Umbilical cord (tissue), 2 donors: ENCODE data around the gene IGIP. TPM values are rescaled to one million over a fixed set of nuclear protein-coding genes. Genes with fewer than 3 reads are reported as not detected.
A peak's percentile ranks its signal among the peaks of the same experiment; 100 is the strongest.
"Not testable (repeated sequence)": the region's sequence is repeated elsewhere in the genome, so short reads cannot be mapped to it uniquely, and the experiment has no call there.

Experiments used
- DNase-seq: peaks from one replicate; pipeline ENCODE4 v3.0.0-alpha.2; 2015; ENCODE audit warnings: low spot score
- total RNA-seq: library from RNA; depleted of rRNA; stranded (reverse); fragments of >200 nt; gene quantifications from one replicate; pipeline ENCODE4 v1.2.3, GENCODE V29; 2014; ENCODE audit warnings: low replicate concordance; ENCODE audit not compliant: insufficient read depth

Gene IGIP
- total RNA-seq, 1 donor from 2014 or later: 26.7 TPM

DNA sequence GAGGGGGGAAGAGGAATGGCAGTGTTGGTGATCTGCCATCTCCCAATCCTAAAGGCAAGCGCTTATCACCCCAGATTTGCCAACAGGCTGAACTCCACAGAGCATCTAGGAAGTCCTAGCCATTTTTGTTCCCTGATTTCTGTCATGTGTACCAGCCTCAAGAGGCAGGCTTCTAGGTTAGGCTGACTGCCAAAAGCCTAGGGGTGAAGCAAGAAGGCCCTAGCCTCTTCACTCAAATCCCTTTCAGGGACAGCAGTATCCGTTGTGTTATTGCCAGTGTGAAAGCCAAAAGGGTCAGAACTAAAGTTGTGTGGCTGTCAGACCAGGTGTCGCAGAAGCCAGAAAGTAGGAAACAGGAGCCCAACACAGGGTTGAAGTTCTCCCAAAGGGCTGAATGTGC, 14.7 kb downstream of the IGIP start:
- no peak for DNase-seq

DNA sequence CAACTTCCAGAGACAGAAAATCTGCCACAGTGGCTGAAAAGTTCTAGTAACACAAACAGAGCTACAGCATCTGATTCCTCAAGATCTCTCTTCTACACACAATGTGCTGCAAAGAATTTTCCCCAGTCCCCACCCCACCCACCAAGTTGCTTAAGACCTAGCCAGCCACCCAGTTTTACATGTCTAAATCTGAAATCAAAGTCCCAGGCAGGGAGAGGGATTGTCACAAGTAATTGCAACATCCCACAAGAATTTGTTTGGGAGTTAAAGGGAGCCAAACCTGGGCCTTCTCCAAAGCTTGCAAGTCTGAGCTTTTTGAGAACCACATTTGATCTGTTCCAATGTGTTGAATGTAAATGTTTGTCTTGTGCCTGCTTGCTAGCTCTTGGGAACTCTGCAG, 15.5 kb downstream of the IGIP start:
- peak; percentile 26 for DNase-seq

DNA sequence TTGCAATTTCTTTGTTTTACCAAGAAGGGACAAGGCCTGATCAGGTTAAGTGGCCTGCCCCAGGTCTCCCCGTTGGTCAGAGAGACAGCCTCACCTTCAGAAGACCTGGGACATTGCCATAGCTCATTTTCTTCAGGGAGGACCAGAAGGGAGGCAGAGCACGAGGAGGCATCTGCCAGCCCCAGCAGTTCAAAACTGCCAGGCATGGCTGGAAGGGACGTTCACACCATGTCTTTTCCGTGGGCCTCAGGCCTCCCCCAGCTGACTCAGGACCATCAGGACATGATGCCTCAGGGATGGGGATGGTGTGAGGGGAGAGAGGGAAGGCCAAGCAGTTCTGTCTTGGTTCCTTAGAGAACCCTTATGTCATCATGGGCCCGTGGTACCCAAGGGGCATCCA, 16.5 kb downstream of the IGIP start:
- DNase-seq: no peak

DNA sequence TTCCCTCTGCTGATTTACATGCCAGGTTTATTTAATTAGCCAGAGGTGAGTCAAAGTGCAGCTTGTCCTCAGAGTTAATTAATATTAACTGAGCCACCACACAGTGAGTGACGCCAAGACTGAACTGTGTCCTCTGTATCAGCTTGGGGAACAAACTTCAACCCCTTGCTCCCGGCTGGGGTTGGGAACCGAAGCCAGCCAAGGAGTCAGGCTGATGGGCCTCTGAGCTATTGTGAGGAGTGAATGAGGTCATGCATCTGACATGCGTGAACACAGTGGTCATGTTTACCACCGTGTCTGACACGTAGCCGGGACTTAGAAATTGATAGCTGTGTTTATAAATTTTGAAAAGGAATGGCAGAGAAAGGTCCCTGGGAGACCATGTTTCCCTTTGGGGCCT, 17.1 kb downstream of the IGIP start:
- DNase-seq: no peak

DNA sequence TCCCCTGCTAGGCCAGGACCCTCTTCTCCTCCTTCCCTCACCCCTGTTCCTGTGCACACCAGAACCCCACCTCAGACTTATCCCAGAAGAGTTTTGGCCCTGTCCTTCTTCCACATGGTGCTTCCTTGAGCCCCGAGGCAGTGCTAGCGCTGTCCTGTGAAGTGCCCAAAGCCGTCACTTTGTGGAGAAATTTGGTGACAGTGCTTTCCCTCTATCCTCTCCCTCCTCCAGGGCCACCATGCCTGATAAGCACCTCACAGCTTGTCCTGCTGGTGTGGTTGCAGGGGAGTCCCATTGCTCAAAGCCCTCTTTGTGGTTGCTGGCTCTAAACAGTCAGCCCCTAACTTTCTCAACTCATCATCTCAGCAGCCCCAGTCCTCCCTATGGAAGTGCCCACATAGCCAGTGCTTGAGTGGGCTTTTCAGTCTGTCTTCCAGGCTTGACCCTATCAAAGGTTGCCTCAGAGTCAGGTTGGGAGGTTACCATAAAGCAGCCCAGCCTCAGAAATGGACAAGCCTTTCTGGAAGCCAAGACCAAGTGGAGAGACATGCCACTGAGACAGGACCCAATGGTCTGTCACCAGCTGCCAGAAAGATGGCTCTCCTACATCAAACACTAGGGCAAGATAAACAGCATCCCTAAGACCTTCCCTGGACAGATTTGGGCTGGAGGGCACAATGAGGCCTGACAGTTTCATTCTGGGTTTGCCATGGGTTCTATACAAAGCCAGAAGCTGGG, 18.0 kb downstream of the IGIP start:
- DNase-seq: no peak

DNA sequence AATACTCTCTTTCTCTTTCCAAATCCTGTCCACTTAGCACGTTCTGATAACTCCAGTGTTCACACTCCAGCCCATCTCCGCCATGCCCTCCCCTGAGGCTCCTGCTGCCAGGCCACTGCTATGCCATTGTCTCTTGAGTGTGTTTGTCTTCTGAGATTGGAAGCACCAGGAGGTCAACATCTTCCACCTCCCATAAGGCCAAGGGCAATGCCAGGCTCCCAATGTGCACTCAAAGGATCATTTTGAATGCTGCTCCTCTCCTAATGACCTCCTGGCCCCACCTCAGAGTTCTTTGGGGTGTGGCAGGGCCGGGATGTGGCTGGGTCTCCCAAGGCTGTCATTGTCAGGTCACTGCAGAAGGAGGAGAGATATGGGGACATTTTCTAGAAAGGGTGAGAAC, 19.5 kb downstream of the IGIP start:
- no peak for DNase-seq

DNA sequence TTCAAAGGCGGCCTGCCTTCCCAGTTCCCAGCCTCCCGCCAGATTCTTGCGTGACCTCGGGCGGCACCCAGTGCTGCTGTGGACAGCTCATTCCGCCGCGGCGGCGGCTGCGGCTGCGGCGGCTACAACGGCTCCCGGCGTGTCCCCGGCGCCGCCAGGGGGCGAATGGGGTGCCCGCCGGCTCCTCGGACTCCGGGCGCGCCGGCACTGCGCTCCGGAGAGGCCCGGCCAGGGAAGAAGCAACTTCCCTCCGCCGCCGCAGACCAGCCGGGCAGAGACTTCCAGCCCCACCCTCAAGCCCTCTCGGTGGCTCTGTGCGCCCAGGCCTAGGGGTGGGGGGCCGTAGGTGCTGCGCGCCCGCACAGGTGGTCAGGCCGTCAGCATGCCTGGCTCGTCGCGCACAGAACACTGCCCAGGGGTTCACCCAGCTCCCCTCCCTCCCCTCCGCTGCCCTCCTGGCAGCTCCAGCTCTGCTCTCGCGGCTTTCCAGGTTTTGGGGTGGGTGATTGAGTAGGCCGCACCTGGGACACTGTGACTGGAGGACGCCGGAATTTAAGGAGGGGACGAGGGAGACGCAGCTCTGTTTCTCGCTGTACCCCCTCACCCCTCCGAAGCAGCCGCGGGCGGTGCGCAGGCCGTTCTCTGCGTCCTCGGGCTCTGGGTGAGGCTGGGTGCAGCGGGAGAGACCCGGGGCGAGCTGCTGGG, 20.2 kb downstream of the IGIP start:
- peak; percentile 63 for DNase-seq

DNA sequence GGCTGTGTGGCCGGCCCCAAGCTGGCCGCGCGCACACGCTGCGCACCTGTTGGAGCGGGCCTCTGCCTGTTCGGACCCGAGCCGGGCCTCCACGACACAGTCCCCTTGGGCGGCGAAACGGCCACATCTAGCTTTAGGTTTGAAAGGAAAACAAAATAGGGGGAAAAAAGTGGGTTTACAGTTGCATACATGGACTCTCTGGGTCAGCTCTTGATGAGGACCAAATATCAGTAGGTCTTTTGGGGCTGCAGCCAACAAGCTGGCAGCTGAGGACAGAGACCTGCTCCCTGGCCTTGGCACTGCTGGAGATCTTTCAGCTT, 20.7 kb downstream of the IGIP start:
- no peak for DNase-seq

DNA sequence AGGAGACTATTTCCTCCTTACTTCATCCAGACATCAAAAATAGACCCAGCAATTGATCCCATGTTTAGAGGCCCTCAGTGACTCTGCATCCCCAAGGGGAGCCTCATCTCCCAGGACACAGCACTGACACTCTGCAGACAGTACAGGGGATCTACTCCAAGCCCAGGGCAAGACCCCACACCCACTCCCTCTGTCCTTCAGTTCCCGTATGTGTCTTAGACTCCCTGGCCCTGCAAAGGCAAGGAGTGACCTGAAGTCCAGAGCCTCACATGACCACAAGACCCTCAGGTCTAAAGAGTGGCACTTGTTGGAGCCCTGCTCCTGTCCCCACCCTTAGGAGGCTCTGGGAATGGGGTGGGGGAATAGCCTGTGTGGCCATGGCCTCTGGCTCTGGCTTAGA, 21.7 kb downstream of the IGIP start:
- DNase-seq: no peak

DNA sequence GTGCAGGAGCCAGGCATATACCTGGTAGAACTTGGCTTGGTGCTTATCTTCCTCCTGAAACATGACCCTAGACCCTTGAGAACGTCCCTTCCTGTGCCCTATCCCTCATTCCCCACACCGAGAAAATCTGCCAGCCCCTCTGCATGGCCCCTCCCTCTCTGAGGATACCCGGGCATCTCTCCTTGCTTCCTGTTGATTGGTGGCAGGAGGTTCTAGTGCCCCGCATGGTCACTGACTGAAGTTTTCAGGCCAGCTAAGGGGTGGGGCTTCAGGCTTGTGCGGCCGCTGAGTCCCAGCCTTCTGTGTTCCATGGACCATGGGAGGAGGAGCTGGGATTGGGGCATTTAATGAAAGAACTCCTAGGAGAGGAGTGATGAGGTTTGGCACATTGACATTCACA, 22.8 kb downstream of the IGIP start:
- DNase-seq: no peak

DNA sequence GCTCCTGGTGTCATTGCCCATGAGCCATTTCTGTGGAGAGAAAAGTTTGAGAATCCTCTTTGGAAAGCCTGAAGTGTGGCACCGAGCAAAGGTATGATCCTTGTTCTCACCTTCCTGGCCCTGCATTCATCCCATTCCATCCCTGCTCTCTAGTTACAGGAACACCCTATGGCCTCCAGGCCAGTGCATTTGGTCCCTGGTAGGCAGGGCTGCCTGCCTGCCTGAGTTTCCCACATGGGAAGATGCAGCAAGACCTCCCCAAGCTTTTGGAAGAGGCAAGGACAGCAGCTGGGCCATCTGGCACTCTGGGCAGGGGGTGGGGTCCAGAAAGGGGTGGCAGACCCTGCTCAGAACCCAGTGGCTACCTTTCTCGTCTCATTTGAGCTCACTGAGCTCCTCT, 24.5 kb downstream of the IGIP start:
- DNase-seq: no peak

DNA sequence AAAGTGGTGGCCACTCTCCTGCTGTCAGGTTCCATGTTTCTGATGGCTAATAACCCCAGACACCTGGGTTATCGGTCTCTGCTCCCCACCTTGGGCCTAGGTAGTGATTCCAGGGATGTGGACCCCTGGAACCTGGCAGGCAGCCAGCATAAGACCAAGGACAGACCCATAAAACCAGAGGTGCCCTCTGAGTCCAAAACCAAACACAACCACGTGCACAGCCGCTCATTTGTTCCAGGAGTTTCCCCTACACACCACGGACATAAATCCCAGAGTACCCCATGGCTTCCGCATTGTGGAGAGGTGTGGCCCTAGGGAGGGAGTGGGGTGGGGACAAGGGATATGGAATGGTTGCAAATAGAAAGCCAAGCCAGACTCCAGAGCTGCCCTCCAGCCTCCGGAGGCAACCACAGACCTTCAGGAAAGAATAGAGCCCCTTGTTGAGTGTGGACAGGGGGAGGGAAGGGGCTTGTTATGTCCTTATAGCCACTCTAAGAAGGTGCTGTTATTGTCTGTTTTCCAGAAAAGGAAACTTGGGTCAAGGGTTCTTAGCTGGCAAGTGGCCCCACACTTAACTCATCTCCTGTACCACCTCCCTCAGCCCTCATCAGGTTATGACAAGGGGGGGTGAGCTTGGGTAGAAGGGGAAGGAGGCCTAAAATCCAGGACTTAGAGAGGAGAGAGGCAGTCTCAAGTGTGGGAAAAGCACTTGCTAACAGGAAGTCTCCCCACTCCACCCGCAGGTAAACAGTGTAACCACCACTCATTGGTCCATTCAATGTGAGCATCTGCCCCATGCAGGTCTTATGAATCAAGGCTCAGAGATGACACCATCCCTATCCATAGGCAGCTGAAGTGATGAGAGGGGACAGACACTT, 25.6 kb downstream of the IGIP start:
- no peak for DNase-seq

DNA sequence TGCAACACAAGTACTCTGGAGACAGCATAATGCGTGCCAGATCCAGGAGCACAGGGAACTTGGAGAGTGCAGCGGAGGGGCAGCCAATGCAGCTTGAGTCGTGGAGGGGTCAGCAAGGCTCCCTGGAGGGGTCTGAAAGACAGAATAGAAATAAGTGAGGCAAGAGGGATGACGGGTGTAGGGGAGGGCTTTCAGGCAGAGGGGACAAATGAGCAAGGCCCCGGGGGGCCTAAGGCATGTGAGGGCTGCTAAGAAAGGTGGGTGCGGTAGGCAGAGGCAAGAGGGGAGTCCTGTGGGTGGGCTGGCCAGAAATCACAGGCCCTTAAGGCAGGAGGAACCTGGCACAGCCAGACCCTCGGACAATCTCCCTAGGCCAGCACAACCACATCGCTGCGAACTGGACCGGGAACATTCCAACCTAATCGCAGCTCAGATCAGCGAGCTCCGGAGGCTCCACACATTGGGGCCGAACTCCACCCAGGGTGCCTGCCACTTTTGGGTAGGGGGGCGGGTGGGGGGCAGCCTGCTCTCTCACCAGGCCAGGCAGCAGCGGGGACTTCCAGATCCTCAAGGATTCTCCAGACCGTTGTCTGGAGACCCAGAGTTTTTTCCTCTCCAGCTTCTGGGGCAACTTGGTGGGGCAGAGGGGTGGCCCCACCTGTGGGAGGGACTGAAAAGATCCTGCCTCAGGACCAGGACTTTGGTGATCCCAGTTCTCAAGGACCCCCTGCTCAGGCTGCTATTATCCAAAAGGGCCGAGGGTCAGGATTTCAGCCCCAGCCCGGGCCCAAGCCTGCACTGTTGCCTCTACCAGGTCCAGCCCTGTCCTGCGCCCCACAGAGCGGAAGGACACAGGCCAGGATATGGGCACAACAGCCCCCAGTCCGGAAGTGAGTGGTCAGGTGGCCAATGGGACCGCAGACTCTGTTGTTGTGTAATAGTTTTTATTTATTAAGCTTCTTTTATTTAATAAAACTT, 26.6 kb downstream of the IGIP start:
- DNase-seq: peak; percentile 28

DNA sequence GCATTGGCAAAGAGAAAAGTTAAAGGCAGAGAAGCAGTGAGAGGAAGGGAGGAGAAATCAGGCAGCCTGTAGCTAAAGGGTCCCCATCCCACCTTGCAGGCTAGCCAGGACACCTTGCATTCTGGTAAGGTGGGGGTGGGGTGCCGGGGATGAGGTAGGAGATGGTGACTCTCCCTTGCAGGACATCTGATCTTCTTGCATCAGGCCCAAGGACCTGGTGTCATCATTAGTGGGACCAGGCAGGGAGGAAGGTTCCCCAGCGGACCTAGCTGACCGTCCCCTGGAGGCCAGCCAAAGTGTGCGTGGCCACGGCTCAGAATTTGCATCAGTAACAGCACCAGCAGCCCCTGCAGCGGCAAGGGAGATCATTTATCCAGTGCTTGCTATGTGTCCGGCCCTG, 27.5 kb downstream of the IGIP start:
- no peak for DNase-seq

DNA sequence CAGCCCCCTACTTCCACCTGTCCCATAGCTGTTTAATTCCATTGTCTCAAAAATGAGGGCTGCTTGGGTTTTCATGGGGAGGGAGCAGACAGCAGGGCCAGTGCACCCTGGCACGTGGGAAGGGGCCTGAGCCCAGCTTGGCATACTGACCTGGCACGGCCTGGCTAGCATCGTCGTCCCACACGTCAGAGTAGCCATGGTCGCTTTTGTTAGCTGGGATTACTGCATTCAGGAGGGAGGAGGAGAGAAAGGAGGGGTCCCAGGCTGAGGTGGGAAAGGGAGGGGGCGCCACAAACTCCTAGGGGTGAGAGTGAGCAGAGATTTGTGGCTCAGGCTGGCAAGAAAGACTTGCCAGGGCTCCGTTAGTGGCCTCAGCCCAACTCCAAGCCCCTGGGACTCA, 28.2 kb downstream of the IGIP start:
- DNase-seq: no peak

DNA sequence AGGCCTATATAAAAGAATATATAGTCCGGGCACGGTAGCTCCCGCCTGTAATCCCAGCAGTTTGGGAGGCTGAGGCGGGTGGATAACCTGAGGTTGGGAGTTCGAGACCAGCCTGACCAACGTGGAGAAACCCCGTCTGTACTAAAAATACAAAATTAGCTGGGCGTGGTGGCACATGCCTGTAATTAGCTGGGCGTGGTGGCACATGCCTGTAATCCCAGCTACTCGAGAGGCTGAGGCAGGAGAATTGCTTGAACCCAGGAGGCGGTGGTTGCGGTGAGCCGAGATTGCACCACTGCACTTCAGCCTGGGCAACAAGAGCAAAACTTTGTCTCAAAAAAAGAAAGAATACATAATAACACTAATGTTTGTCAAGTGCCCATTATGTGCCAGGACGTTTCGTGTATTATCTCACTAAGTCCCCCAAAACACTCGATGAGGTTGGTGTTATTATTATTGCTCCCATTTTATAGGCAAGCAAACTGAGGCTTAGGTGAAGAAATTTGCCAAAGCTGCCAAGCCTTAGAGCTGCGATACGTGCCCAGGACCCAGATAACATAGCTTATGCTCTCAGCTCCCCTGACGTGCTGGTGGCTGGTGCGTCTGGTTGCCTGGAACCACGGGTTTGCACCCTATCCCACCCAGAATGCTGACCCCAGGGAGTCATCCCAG, 29.1 kb downstream of the IGIP start:
- not testable (repeated sequence) for DNase-seq

DNA sequence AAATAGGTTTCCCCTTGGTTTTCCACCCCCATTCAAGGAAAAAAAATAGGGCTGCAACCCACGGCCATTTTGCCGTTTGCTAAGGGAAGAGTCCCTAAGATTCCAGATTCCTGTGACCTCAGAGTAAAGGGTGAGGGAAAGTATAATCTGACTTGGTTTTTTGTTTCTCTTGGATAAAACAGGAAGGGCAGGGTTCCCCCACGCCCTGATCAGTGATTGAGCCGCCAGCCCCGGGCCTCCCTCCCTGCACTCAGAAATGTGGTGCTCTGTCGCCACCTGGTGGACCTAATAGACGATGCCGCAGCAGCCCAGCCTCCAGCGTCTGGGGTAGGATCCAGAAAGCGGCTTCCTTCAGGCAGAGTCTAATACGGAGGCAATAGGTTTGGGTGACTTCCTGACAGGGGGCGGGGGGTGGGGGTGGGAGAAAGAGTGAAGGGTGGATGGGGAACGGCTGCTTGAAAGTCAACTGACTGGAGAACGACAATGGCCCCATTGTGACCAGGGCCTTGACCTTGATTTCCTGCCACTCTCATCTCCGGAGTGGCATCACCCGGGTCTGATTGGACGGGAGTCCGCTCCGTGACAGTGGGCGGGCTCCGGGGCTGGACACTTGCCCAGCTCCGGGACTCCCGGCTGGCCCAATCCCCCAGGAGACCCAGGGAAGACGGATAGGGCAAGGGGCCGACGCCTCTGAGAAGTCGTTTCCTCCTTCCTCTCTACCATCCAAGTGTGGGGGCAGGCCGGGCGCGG, 31.5 kb downstream of the IGIP start:
- peak; percentile 89 for DNase-seq

DNA sequence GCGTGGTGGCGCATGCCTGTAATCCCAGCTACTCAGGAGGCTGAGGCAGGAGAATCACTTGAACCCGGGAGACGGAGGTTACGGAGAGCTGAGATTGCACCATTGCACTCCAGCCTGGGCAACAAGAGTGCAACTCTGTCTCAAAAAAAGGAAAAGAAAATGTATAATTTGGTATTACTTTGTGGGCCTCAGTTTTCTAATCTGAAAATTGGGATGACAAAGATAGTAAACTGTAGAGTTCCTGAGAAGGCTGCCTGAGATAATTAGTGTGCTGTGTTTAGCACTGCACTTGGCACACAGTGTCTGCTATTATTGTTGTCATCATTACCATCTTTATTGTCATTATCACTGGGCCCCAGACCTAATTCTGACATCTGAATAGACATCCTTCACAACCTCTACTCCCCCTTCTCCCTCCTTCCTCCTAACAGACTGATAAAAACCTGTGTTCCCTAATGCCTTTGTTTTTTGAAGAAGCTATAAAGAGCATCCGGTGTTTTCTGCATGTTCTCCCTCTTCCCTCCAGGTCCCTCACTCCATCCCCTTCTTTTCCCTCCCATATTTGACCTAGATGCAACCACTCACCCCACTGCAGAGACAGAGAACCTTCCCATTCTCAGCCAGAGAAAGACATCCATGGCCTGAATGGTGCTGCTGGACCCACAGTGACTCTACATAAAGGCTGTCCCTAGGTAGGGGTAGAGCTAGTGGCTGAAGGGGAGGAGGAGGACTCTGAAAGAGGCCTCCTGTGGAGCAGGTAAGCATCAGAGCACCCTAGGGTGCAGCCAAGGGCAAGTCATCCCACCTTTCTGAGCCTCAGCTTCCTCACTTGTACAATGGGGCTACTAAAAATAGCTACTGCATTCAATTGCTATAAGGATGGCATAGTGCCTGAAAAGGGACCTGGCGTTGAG, 33.5 kb downstream of the IGIP start:
- no peak for DNase-seq

DNA sequence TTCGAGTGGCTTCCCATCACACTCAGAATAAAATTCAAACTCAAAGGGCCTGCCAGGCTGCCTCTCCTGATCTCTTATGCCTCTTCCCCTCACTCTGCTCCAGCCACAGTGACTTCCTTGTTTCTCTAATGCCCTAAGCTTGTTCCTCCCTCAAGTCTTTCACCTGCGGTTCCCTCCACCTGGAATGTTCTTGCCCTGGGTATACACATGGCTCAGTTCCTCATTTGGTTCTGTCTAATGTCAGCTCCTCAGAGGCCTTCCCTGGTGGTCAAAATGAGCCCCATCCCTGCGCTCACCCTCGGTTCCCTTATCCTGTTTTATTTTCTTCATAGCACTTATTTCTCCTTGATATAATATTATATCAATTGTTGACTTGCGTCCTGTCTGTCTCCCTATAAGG, 36.5 kb downstream of the IGIP start:
- DNase-seq: no peak
